ENCODE results near the gene DCAF11.

DNA sequence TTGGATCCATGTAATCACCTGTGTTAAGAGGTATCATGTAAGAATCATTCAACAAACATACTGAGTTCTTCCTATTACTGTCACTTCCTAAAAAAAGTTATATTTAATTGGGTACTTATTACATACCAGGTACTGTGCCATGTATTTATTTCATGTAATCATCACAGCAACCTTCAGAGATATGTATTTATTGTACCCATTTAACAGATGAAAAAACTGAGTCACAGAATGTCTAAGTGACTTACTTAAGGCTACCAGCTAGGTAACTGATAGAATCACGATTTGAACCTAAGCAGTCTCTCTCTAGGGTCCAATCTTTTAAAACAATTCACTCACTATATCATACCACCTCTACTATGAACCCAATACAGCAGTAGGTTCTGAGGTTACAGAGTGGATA lies 29.9 kb downstream of the DCAF11 start:
- TF ChIP-seq, protein P1, sequence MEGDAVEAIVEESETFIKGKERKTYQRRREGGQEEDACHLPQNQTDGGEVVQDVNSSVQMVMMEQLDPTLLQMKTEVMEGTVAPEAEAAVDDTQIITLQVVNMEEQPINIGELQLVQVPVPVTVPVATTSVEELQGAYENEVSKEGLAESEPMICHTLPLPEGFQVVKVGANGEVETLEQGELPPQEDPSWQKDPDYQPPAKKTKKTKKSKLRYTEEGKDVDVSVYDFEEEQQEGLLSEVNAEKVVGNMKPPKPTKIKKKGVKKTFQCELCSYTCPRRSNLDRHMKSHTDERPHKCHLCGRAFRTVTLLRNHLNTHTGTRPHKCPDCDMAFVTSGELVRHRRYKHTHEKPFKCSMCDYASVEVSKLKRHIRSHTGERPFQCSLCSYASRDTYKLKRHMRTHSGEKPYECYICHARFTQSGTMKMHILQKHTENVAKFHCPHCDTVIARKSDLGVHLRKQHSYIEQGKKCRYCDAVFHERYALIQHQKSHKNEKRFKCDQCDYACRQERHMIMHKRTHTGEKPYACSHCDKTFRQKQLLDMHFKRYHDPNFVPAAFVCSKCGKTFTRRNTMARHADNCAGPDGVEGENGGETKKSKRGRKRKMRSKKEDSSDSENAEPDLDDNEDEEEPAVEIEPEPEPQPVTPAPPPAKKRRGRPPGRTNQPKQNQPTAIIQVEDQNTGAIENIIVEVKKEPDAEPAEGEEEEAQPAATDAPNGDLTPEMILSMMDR (tag by site-specific recombination; IDR thresholded peaks at IDR 0.05): no peak
- TF ChIP-seq OVOL3 (tag by site-specific recombination; IDR thresholded peaks at IDR 0.05) (no peak), SETDB1 (IDR thresholded peaks at IDR 0.05; ENCODE audit: insufficient read length, low read length) (no peak)
- TF ChIP-seq, protein P2, sequence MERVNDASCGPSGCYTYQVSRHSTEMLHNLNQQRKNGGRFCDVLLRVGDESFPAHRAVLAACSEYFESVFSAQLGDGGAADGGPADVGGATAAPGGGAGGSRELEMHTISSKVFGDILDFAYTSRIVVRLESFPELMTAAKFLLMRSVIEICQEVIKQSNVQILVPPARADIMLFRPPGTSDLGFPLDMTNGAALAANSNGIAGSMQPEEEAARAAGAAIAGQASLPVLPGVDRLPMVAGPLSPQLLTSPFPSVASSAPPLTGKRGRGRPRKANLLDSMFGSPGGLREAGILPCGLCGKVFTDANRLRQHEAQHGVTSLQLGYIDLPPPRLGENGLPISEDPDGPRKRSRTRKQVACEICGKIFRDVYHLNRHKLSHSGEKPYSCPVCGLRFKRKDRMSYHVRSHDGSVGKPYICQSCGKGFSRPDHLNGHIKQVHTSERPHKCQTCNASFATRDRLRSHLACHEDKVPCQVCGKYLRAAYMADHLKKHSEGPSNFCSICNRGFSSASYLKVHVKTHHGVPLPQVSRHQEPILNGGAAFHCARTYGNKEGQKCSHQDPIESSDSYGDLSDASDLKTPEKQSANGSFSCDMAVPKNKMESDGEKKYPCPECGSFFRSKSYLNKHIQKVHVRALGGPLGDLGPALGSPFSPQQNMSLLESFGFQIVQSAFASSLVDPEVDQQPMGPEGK (tag by site-specific recombination; IDR thresholded peaks at IDR 0.05): no peak
